AG09309 (cell line): ENCODE results near the gene EPHA5.
A peak's percentile ranks its signal among the peaks of the same experiment; 100 is the strongest.

Experiments used
- DNase-seq: peaks from one replicate; pipeline ENCODE4 v3.0.0-alpha.2; 2010; ENCODE audit warnings: low read depth
- H3K4me3 ChIP-seq: 2 replicates; pipeline ENCODE4 v1.5.1; 2011; ENCODE audit warnings: mild to moderate bottlenecking, low read depth, low read length, moderate library complexity; ENCODE audit not compliant: control insufficient read depth
- CTCF ChIP-seq: IDR thresholded peaks from 2 replicates; pipeline ENCODE4 v1.5.1; 2011; ENCODE audit warnings: mild to moderate bottlenecking, low read depth, low read length, inconsistent platforms; ENCODE audit not compliant: insufficient read depth, control insufficient read depth; ENCODE audit errors: missing control alignments

Gene EPHA5

GRCh38 chr4:65521666-65522065 is 148.6 kb downstream of the EPHA5 start:
- no peak for TF ChIP-seq CTCF
- H3K4me3 ChIP-seq, result no peak overlapping the region
- DNase-seq, result no peak

GRCh38 chr4:65515646-65516045 is 154.6 kb downstream of the EPHA5 start:
- DNase-seq, result no peak
- TF ChIP-seq CTCF, result no peak
- H3K4me3 ChIP-seq, result no peak overlapping the region

- DNase-seq, result peak; percentile 37
- TF ChIP-seq CTCF, result no peak
- no peak overlapping the region for H3K4me3 ChIP-seq
These were observed 159.3 kb downstream of the EPHA5 start for GRCh38 chr4:65510976-65511375.

GRCh38 chr4:65508168-65508567 is 162.1 kb downstream of the EPHA5 start:
- no peak for TF ChIP-seq CTCF
- no peak overlapping the region for H3K4me3 ChIP-seq
- DNase-seq, result peak; percentile 59

GRCh38 chr4:65502131-65502701 is 168.1 kb downstream of the EPHA5 start:
- H3K4me3 ChIP-seq, result no peak overlapping the region
- DNase-seq, result peak; percentile 33
- TF ChIP-seq CTCF, result no peak

GRCh38 chr4:65498606-65499005 is 171.7 kb downstream of the EPHA5 start:
- TF ChIP-seq CTCF, result no peak
- no peak for DNase-seq
- H3K4me3 ChIP-seq, result no peak overlapping the region

GRCh38 chr4:65495439-65495838 is 174.8 kb downstream of the EPHA5 start:
- H3K4me3 ChIP-seq, result no peak overlapping the region
- no peak for DNase-seq
- no peak for TF ChIP-seq CTCF
